GM21515 (cell line): ENCODE data around the gene MYRF.

Experiments used
- ATAC-seq: cut with Tn5 transposase; IDR thresholded peaks from one replicate; pipeline ENCODE4 v1.9.1; 2021; ENCODE audit not compliant: unreplicated experiment

The MYRF gene

DNA sequence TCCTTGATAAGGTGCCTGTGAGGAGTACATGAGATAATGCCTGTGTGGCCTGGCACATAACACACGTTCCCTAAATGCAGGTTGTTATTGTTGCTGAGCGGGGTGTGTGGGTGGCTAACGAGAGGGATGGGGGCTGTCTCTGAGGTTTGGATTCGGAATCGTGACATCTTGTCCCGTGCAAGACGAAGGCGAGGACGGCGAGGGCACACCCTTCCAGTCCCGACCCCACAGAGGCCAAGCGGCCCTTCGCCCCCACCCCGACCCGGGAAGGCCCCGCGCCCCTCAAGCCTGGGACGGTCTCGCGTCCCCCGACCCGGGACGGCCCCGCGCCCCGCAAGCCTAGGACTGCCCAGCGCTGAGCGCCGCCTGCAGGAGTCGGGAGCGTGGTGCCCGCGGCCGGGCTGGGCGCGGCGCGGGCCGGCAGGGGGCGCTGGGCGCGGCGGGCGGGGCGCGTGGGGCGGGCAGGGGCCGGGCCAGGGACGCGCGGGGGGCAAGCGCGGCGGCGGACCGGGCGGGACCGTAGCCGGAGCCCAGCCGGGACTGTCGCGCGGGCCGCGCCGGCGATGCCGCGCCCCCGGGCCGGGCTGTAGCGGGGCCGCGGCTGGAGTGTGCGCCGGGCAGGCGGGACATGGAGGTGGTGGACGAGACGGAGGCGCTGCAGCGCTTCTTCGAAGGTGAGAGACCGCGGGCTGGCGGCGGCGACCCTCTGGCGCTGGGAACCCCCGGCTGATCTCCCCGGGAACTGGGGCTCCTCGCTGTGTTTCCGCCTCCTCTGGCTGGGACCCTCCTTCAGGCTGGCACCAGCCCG, at the start of gene MYRF:
TSS of gene MYRF (plus strand) at position 520 of the 808 bp plus-strand sequence. CDS start at position 629, 109 bp downstream.
- no peak for ATAC-seq

DNA sequence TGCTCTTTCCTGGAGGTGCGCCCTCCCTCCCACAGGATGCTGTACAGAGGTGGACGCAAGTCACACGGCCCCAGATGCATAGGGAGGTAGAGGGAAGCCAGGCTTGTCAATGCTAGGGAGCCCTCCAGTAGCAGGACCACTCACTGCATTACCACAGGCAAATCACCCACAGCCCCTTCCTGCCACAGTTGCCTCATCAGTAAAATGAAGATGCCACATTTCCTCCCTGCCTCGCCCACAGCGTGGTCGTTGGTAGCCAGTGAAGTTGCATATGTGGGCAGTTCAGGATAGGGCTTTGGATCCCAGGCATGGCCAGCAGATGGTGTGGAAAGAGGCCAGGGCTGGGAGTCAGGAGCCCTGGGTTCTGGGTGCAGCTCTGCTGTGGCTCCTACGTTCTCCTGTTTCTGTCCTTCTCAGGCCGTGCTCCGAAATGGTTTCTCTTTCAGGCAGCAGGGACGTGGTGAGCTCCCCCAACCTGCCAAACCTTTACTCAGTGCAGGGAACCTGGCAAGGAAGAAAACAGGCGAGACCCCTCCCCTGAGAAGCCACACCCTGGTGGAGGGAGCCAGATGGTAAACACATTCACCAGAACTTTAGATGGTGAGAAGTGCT, 49.6 kb upstream of the MYRF start:
- no peak for ATAC-seq

DNA sequence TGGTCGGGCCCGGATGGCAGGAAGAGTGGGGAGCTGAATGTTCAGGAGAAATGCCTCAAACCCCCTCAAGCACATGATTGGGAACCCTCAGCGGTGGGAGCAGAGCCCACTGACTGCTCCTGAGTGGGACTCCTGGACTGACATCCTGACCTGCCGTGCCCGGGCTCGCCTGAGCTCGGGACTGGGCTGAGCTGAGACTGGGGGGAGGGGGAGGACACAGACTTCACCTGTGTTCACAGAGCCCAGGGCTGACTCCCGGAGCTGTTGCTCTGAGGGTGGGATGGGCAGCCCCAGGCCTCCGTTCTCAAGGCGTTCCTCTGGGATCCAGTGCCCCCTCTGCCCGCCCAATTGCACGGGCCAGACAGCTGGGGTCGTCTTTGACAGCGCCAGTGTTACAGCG, 47.6 kb upstream of the MYRF start:
- no peak for ATAC-seq

DNA sequence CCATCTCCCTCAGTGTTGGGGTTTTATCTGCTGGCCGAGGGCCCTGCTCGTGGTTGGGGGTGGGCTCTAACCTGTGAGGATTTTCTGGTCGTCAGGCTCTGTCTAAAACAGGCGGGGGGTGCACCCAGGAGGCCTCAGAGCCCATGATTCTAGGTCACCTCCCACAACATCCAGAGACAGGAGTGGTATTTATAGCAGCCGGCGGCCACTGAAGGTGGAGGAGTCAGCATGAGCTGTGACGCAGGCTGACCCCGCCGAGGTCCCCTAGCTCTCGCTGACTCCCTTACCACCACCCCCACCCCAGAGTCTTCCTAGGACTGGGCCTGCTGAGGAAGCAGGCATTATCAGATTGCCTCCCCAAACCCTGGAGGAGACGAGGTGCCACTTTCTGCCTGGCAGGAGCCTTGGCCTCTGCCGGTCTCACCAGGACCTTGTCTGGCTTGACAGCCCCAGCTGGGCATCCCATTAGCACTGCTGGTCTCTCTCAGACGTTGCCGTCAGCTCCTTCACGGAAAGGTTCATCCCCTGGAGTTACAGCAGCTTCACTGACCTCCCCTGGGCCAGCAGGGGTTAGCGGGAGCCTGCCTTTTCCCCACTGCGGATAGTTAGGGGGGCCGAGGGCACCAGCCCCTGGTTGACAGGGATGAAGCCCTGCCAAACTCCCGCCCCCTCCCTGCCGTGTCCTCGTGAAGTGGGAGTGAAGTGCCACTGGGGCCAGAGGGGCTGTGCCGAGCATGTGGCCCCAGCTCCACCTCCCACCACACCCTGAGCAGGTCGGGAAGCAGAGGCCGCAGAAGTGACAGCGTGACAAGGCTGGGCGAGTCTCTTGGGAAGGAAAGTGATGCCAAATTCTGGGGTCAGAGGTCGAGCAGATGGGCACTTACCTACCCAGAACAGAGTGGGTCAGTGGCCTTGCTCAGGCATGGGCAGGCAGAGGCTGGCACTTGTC, 45.7 kb upstream of the MYRF start:
- no peak for ATAC-seq

DNA sequence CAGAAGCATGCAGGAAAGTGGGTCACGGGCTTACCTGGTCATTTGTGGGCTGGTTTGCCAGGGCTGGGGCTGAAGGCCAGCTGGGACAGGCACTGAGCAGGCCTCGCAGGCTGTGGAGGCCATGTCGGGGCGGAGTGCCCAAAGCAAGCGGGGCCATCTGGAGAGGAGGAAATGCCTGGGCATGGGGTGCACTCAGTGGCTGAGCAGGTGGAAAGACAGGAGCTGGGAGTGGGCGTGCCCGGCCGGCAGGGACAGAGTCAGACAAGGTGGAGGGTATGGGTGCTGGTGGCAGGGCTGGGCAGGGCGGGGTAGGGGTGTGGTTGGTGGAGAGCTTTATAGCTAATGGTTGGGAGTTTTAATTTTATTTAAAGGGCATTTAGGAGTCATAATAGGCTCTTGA, 44.9 kb upstream of the MYRF start:
- no peak for ATAC-seq

DNA sequence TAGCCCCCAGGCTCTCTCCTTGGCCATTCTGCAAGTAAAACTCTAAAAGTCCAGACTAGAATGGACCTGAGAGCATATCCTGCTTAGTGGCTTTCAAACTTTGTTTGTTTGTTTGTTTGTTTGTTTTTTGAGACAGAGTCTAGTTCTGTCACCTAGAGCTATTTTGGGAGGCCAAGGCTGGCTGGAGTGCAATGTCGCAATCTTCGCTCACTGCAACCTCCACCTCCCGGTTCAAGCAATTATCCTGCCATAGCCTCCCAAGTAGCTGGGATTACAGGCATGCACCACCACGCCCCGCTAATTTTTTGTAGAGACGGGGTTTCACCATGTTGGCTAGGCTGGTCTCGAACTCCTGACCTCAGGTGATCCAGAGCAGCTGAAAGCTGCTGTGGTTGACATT, 43.3 kb upstream of the MYRF start:
- ATAC-seq: no peak

DNA sequence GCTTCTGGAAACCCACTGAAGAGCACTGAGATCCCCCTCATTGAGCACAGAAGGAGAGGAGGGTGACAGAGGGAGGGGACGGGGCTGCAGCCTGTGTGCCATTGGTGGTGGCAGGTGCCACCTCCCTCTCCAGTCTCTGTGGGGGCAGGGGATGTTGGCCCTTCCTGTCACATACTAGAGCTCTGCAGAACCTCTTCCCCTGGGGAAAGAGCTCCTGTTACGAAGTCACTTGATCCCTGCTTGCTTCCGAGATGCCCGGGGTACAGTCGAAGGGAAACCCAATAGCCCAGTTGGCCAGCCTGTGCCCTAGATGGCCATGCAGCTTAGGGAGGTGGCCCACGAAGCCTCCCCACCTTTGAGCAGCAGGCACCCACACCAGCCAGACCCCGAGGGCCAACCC, 42.9 kb upstream of the MYRF start:
- no peak for ATAC-seq

DNA sequence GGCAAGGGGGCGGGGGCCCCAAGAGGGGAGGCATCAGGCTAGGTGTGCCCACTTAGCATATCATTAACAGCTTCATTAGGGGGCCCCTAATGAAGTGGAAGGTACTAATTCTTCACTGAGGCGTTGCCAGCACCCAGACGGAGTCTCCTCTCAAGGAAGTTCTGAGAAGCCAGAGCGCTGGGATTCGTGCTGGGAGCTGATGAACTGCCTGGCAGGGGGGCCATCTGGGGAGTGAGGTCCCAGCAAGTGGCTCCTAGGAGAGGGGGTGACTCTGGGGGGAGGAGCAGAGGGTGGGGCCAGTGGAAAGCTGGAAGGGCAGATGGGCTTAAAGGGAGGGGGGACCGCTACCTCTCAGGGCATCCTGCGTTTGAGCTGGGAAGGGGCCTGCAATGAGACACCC, 42.4 kb upstream of the MYRF start:
- no peak for ATAC-seq

DNA sequence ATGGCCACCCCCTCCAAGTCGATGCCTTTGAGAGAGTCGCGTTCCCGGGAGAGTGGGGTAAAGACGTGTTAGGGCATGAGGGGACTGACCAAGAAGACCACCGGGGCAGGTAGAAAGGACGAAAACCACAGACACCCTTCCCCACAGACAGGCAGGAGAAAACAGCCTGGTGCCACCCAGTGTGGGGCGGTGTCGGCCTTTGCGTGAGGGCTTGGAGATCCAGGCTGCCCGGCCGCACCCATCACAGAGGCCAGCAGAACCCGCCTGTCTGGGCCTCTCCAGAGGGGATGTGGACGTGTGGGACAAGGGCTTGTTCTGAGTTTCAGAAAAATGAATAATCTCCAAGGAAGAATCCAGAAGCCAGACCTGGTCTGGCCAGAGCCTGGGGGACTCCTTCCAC, 41.4 kb upstream of the MYRF start:
- no peak for ATAC-seq

DNA sequence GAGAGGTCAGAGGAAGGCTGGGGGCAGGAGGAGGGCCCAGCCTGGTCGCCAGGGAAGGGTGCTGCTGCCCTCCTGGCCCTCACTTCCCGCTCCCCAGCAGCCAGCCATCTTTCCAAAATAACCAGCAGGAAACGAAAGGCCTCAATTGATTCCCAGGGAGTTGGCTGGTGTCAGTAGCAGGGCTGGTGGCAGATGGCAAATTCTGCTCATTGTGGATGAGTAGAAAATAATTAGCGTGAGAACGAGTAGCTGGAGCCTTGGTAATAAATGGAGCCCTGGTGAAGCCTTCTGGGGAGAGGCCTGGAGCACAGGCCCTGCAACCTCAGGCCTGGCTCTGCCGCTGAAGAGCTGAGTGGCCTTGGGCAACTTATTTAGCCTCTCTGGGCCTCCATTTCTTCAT, 40.9 kb upstream of the MYRF start:
- no peak for ATAC-seq

DNA sequence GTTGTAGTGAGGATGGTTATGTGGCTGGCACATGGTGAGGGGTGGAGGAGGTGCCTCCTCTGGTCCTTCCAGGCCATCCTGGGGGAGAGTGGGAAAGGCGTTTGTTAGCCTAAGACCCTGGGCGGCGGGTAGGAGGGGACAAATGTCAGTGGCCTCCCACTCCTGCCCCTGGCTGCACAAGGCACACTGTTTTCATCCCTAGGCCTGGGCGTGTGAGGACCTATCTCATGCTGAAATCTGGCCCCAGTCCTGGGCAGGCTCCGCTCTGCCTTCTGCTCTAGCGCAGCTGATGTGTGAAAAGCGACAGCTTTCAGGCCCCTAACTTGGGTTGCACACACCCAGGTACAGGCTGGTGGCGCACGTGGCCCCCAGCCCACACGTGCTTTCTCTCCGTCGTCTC, 40.1 kb upstream of the MYRF start:
- no peak for ATAC-seq

DNA sequence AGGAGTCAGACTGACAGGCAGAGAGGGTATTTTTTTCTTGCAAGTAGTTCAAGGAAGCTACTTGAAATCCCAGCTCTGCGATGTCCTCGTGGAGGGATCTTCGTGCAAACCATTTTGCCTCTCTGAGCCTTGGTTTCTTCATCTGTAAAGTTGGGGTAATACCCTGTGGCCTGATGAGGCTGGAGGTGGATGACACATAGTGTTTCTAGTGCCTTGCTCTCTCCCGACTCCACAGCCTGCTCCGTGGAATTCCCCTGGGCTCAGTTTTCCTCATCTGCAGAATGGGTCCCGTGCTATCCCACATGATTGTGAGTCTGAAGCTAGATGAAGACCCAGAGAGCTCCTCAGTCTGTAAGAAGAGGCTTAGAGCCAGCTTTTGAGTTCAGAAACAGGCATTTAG, 39.6 kb upstream of the MYRF start:
- no peak for ATAC-seq

DNA sequence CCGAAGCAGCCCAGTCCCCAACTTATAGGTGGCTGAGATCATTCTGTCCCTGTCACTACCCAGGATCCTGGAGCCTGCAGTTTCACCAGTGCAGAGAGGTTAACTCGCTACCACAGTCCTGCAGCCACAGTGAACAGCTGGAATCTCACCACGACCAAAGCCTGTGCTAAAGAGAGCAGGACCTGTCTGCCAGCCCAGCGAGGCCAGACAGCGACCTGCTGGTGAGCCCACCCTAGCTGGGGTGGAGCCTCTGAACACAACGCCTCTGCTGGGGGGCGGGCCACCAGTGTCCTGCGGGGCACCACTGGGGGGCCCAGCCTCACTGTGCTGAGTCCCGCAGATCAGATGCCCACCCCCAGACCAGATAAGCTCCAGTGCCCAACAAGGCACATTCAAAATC, 39.0 kb upstream of the MYRF start:
- ATAC-seq: no peak

DNA sequence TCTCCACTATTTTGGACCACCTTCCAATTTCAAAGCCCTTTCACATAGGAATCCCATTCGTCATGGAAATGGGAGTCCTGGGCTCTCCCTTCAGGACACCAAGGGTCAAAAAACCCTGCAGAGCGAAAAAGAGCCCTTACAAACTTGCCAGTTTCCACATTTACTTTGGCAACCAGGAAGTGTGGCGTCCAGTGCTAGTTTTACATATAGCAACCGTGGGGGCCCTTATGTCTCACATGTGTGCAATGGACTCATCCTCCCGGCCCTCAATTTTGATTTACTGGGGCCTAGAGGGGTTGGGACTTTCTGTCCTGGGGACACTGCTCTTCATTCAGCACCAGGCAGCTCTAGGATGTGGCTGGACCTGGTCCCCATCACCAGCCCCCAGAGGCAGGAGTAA, 38.5 kb upstream of the MYRF start:
- no peak for ATAC-seq

DNA sequence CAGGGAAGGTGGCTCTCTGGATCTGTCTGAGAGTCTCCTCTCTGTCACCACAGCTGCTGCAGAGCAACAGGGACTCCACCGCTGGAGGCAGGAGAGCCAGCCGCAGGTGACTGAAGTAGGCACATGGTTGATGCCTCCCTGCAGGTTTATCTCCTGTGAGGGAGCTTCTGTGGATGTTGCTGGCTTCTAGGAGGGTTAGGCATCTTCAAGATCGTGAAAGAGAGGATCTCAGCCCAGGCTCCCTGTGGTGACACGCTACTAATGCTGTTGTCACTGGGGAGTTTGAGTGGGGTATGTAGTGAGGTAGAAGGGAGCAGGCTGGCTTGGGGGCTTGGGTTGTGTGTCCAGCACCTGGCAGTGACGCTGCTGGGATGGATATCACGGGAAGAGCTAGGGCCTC, 38.1 kb upstream of the MYRF start:
- ATAC-seq: no peak

DNA sequence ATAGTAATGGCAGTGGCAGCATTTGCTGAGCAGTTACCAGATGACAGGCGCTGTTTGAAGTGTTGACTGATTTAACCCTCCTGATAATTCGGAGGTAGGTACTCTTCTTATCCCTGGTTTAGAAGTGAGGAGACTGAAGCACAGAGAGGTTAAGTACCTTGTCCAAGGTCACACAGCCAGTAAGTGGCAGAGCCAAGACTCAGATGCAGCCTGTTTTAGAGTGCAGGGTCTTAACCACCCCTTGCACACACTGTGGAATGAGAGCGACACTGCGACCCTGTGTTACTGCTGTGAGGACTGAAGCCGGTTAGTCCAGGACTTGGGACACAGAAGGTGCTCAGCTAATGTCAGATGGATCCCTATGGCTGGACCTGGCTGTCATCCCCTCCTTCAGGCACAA, 37.5 kb upstream of the MYRF start:
- no peak for ATAC-seq

DNA sequence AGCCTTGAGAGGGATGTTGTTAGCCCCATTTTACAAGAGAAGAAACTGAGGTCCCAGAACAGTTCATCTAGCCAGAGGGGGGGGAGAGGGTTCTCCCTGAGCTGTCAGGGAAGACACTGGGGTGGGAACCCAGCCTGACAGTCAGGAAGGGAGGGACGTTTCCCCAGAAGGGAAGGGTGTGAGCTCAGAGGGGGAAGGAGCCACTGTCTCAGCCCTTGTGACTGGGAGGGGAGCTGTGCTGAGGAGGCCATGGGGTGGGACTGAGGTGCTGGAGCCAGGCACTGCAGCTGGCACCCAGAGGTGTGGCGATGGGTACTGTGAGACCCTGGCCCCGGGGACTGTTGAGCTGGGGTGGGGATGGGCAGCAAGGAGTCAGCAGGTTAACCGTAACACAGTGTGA, 36.6 kb upstream of the MYRF start:
- no peak for ATAC-seq

DNA sequence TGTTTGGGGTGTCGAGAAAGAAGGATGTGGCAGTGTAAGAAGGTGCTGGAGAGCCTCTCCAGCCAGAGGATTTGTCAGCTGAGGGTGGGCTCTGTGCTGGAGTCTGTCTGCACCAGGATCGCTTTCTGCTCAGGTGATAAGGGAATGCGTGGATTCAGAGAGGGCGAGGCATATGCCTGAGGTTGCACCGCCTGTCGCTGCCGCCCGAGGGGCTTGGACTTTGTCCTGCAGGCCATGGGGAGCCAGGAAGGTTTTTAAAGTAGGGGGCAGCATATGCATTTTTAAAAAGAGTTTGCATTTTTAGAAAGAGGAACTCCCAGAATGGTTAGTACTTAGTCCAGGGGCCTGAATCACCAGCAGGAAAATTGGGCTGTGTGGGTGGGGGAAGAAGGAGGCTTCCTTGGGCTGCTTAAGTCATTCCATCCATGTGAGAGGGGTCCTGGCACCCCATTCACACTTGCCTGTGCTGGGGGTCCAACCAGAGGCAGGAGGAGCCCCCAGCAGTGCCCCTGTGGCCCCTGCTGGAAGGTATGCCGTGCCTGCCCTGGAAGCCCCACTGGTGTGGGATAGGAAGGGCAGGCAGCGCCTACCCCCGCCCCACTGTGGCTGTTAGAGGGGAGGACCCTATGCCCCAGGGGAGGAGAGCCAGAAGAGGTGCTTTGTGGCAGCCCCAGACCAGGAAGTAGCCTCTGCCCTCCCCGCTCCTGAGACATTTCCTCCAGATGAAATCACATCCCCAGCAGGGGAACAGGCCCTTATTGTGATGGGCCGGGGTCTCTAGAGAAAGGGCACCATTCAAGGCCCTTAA, 35.8 kb upstream of the MYRF start:
- no peak for ATAC-seq

DNA sequence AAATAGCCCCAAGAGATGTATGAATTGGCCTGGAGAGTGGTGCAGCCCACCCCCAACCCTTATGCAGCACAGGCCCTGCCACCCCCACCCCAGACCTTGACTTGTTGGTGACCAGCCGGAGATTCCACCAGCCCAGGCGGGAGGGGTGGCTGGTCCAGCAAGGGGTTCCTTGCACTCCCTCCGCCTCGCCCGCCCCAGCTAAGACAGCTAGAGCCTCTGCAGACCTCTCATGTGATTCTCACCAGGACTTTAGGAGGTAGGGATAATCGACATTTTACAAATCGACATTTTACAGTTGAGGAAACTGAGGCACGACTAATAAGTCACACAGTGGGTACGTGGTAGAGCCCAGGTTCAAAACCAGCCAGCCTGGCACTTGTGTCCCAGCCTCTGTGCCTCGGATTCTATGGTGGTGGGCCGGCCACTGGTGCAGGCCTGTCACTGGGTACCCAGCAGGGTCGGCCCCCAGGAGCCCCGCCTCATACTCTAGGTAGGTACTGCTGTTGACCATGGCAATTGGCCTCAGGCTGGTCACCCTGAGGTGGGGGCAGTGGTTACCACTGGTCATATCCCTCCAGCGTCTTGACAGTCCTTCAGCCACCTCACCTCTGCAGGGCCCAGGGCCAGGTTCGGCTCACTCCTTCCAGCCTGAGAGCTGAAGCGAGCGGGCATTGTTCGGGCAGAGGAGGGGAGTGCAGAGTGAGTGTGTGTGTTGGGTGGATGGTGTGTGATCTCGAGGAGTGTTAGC, 35.0 kb upstream of the MYRF start:
- ATAC-seq: no peak

DNA sequence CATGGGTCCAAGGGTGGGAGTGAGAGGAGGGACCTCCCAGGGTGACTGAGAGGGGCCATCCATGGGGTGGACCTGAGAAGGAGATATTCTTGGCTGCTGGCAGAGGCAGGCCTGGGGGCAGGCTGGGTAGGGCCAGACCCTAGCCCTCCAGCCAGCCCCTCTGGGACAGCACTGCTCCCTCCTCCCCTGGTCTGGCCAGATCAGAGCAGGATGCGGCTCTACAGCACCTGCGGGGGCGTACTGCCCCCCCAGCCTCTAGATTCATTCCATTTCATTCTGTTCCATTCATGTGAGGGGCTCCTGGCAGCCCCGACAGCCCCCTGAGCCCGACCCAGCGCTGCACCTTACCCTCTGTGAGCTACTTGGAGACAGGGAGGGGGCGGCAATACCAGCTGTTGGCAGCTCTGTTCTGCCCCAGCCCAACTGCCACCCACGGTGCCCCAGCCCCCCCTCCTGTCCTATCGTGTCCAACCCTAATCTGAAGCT, 34.3 kb upstream of the MYRF start:
- no peak for ATAC-seq
